Endothelial cell of umbilical vein (primary cell): ENCODE data around the gene LGALS9C. TPM values are rescaled to one million over a fixed set of nuclear protein-coding genes. Genes with fewer than 3 reads are reported as not detected.
"Not testable (repeated sequence)": the region's sequence is repeated elsewhere in the genome, so short reads cannot be mapped to it uniquely, and the experiment has no call there.

Experiments
- BruUV-seq: library from RNA; stranded (reverse); fragments of 400-500 nt; replicated peaks from 2 replicates; lab custom pipeline; 2021; lab: Mats Ljungman, UMichigan
- CTCF ChIA-PET: fragments of 300-600, 350-600 bp; sonication (Branson Sonifier 250); formaldehyde crosslinking; loops from one replicate; lab custom pipeline; 2021; ENCODE audit warnings: antibody characterized with exemption, inconsistent platforms; lab: Charles Lee
- POLR2A ChIA-PET: fragments of 300-600, 350-600 bp; sonication (Branson Sonifier 250); formaldehyde crosslinking; loops from one replicate; lab custom pipeline; 2021; ENCODE audit warnings: antibody characterized with exemption, inconsistent platforms; lab: Charles Lee
- DNase-seq: peaks from one replicate; pipeline ENCODE4 v3.0.0-alpha.2; 2011; ENCODE audit warnings: low read depth, low spot score
- FAIRE-seq: peaks from 2 replicates; lab custom pipeline; 2011; peaks lifted over from hg19 to GRCh38; lab: Jason Lieb, UNC
- H2AFZ ChIP-seq: 2 replicates; pipeline ENCODE4 v1.6.0; 2012; ENCODE audit warnings: low read depth, low read length, control low read depth, inconsistent platforms
- H3K27ac ChIP-seq: 2 replicates; pipeline ENCODE4 v1.5.1; 2011; ENCODE audit warnings: low read depth, mild to moderate bottlenecking, control low read depth, low read length, moderate library complexity; ENCODE audit not compliant: insufficient read depth
- H3K27me3 ChIP-seq, 2 experiments: 2 replicates each; pipeline versions ENCODE4 v1.6.0 to v1.6.1; 2011; ENCODE audit warnings: low read length in 2 of 2, mixed read lengths in 1 of 2; ENCODE audit not compliant: control insufficient read depth in 2 of 2, insufficient read depth in 2 of 2
- H3K36me3 ChIP-seq, 2 experiments: 2 replicates in 1 of 2; 3 replicates in 1 of 2; pipeline ENCODE4 v1.5.1; 2011; ENCODE audit warnings: low read length in 2 of 2, mild to moderate bottlenecking in 1 of 2, moderate library complexity in 1 of 2; ENCODE audit not compliant: control insufficient read depth in 2 of 2, insufficient read depth in 2 of 2; ENCODE audit errors: extremely low read depth in 1 of 2
- H3K4me1 ChIP-seq: 3 replicates; pipeline ENCODE4 v1.5.1; 2011; ENCODE audit warnings: mild to moderate bottlenecking, low read length; ENCODE audit not compliant: control insufficient read depth, insufficient read depth; ENCODE audit errors: extremely low read depth
- H3K4me2 ChIP-seq: 2 replicates; pipeline ENCODE4 v1.6.1; 2011; ENCODE audit warnings: low read length, control low read depth, mixed read lengths; ENCODE audit not compliant: insufficient read depth
- H3K4me3 ChIP-seq, 3 experiments: fragments of 200-600 bp in 1 of 3; sonication (generic), shearing (Covaris generic) in 1 of 3; replicated peaks in 1 of 3; 2 replicates each; pipeline ENCODE4 v1.5.1; 2011 to 2016; ENCODE audit warnings: control low read depth in 3 of 3, low read length in 3 of 3, mild to moderate bottlenecking in 2 of 3, inconsistent platforms in 1 of 3, low read depth in 1 of 3, moderate library complexity in 1 of 3; ENCODE audit not compliant: insufficient read depth in 1 of 3
- H3K79me2 ChIP-seq: 2 replicates; pipeline ENCODE4 v1.6.0; 2012; ENCODE audit warnings: low read length, inconsistent platforms; ENCODE audit not compliant: control insufficient read depth, insufficient read depth
- H3K9ac ChIP-seq: replicated peaks from 2 replicates; pipeline ENCODE3; 2011; ENCODE audit warnings: low read length, control low read depth; ENCODE audit not compliant: insufficient read depth; ENCODE audit errors: extremely low read depth
- H3K9me1 ChIP-seq: replicated peaks from 3 replicates; pipeline ENCODE4 v1.6.0; 2011; ENCODE audit warnings: mild to moderate bottlenecking, low read length; ENCODE audit not compliant: control insufficient read depth, insufficient read depth; ENCODE audit errors: extremely low read depth
- H3K9me3 ChIP-seq: replicated peaks from 2 replicates; pipeline ENCODE4 v1.5.1; 2012; ENCODE audit warnings: low read length, inconsistent platforms; ENCODE audit not compliant: control insufficient read depth, insufficient read depth
- H4K20me1 ChIP-seq: replicated peaks from 2 replicates; pipeline ENCODE3; 2011; ENCODE audit warnings: mild to moderate bottlenecking, low read length; ENCODE audit not compliant: control insufficient read depth, insufficient read depth; ENCODE audit errors: extremely low read depth
- dilution Hi-C: fragments of 300-500 bp; cut with MboI; formaldehyde crosslinking; loops from one replicate; pipeline ENCODE4 v1.15.0; 2019; ENCODE audit warnings: low sequenced_read_pairs; ENCODE audit not compliant: extremely low pct_ligation_motif_present
- intact Hi-C: fragments of 100-400 bp; cut with micrococcal nuclease; formaldehyde crosslinking; loops from one replicate; pipeline ENCODE4 v1.10.0; 2022
- polyA plus RNA-seq, 4 experiments: library from polyadenylated mRNA; depleted of rRNA in 3 of 4; stranded (reverse) in 3 of 4; unstranded in 1 of 4; fragments of >200 nt; gene quantifications; 2 replicates each; pipeline versions ENCODE4 v1.2.1 to v1.2.3, GENCODE V29; 2011 to 2012; ENCODE audit warnings: missing spikeins in 1 of 4
- total RNA-seq: library from RNA; stranded (reverse); gene quantifications from 2 replicates; pipeline ENCODE4 v1.2.3, GENCODE V29; 2021

LGALS9C gene
- total and polyA plus RNA-seq, 2 donors (not counting 3 experiments of a cell fraction or from before 2014, with no cell fraction given), result not detected

DNA sequence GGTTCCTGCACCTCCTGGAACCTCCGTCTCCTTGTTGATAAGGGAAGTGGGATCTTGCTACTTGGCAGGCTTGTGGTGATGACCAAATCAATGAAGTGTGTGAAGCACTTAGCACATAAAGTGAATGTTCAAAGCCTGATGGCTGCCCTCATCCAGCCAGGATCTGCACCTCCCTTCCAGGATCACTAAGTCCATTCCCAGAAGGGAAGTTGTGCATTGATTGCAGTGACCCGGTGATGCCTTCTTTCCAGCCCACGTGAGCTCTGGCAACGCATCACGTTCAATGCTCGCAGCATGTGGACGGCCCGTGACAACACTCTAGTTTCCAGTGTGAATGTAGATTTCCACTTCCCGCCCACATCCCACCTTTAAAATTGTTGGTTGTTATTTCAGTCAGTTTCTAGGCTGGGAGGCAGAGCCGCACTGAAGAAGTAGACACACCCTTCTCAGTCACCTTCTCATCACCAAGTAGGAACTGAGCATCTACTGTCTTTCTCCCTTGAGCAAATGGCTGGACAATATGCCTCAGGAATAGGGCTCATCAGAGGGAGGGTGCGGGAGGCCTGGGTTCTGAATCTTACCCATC lies 6.2 kb upstream of the LGALS9C start:
- POLR2A ChIA-PET, result not testable (repeated sequence)

DNA sequence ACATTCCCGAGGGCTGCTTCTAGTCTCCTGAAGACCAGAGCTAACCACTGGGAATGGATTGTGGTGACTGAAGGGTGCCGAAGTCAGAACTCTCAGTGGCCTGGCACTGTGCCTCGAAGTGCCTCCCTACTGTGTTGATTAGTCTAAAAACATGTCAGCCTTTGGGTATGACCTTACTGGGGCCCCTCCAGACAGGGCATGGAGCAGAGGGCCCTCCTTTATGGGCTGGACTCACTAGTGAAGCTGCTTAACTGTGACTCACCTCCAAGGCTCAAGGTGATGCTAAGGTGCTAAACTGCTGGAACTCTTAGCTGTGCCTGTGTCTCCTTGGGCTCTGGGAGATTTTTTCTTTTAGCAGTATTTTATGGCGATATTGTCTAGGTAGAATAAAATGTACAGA lies 2.6 kb upstream of the LGALS9C start:
- POLR2A ChIA-PET, H3K9me3 ChIP-seq, FAIRE-seq, BruUV-seq, dilution Hi-C loops, DNase-seq, H3K79me2 ChIP-seq, CTCF ChIA-PET, H3K36me3 ChIP-seq, H3K27me3 ChIP-seq, H2AFZ ChIP-seq, H3K4me2 ChIP-seq, H3K9me1 ChIP-seq, H3K4me1 ChIP-seq, H3K27ac ChIP-seq, H4K20me1 ChIP-seq, intact Hi-C loops, H3K9ac ChIP-seq, H3K4me3 ChIP-seq: not testable (repeated sequence)

More for the DNA sequence above, 6.2 kb upstream of the LGALS9C start:
- dilution Hi-C loops, H3K36me3 ChIP-seq, FAIRE-seq, H3K4me1 ChIP-seq, H3K9me3 ChIP-seq, BruUV-seq, H3K79me2 ChIP-seq, H3K9me1 ChIP-seq, CTCF ChIA-PET, H4K20me1 ChIP-seq, H3K27ac ChIP-seq, H3K9ac ChIP-seq, DNase-seq, H3K4me2 ChIP-seq, intact Hi-C loops, H3K4me3 ChIP-seq, H2AFZ ChIP-seq, H3K27me3 ChIP-seq: not testable (repeated sequence)

DNA sequence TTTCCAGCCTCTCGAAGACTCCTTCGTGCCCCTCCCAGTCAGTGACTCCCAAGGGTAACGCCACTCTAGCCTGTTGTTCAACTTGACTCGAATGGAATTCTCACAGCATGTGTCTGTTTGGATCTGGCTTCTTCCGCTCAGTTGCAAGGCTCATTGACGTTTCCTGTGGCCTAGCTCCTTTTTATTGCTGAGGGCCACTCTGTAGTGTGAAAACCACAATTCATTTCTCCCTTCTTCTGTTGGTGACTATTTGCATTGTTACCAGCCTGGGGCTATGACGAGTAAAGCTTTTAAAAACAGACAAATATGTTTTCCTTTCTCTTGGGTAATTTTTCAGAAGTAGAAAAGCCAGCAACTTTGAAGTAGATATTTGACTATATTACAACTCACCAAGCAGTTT lies 1.8 kb upstream of the LGALS9C start:
- H3K4me3 ChIP-seq, H3K36me3 ChIP-seq, FAIRE-seq, H4K20me1 ChIP-seq, H3K9me1 ChIP-seq, POLR2A ChIA-PET, dilution Hi-C loops, H3K27ac ChIP-seq, H3K27me3 ChIP-seq, intact Hi-C loops, CTCF ChIA-PET, H3K9me3 ChIP-seq, H3K79me2 ChIP-seq, H3K9ac ChIP-seq, DNase-seq, H2AFZ ChIP-seq, BruUV-seq, H3K4me1 ChIP-seq, H3K4me2 ChIP-seq: not testable (repeated sequence)

DNA sequence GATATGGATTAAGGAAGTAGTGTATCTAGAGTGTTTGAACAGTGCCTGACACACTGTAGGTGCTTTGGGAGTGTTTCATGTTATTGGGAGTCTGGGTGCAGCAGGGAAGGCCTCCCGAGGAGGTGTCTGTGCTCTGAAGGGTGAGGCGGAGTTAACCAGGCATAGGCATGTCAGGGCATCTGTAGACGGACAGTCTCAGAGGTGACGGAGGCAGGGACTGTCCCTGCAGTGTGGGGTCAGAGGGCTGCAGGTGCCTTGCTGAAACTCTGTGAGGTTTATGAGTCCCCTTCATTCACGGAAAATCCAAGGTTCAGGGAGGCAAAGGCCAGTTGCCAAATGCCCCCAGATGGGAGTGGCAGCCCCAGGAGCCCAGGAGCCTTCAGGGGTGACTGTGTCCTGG lies 778 bp downstream of the LGALS9C start:
- dilution Hi-C loops, H3K36me3 ChIP-seq, POLR2A ChIA-PET, H3K9me3 ChIP-seq, H2AFZ ChIP-seq, H3K4me2 ChIP-seq, H3K27me3 ChIP-seq, CTCF ChIA-PET, H3K9ac ChIP-seq, H3K9me1 ChIP-seq, H3K4me1 ChIP-seq, DNase-seq, H4K20me1 ChIP-seq, FAIRE-seq, intact Hi-C loops, H3K27ac ChIP-seq, H3K4me3 ChIP-seq, H3K79me2 ChIP-seq, BruUV-seq: not testable (repeated sequence)
